IPS DF 6.9 (cell line): ENCODE data around the gene CREB3.

Experiments used
- DNase-seq: peaks from one replicate; pipeline ENCODE4 v3.0.0-alpha.2; 2013; ENCODE audit warnings: low read depth, low spot score
- H3K27ac ChIP-seq: one replicate; pipeline ENCODE4 v1.5.1; 2013; ENCODE audit warnings: low read length, control low read depth
- H3K27me3 ChIP-seq: 2 replicates; pipeline ENCODE4 v1.6.1; 2013; ENCODE audit warnings: mild to moderate bottlenecking, low read length; ENCODE audit not compliant: control insufficient read depth, insufficient read depth
- H3K36me3 ChIP-seq: 2 replicates; pipeline ENCODE4 v1.6.1; 2013; ENCODE audit warnings: low read length; ENCODE audit not compliant: control insufficient read depth, insufficient read depth
- H3K4me1 ChIP-seq: 2 replicates; pipeline ENCODE4 v1.6.1; 2013; ENCODE audit warnings: low read length; ENCODE audit not compliant: control insufficient read depth, insufficient read depth
- H3K4me3 ChIP-seq: 2 replicates; pipeline ENCODE4 v1.5.1; 2013; ENCODE audit warnings: mild to moderate bottlenecking, low read length
- H3K9me3 ChIP-seq: 2 replicates; pipeline ENCODE4 v1.6.1; 2013; ENCODE audit warnings: low read length, inconsistent platforms; ENCODE audit not compliant: control insufficient read depth, insufficient read depth
- WGBS: extraction: QIAGEN DNeasy Blood & Tissue Kit; methylation state at CpG from one replicate; pipeline ENCODE4 v1.1.7; 2013; ENCODE audit warnings: mixed read lengths, missing lambda C conversion rate; ENCODE audit not compliant: insufficient read length, insufficient coverage; 5-methylcytosine and 5-hydroxymethylcytosine counted together

CREB3 gene

GRCh38 chr9:35736201-35736633 lies 3.8 kb downstream of the CREB3 start:
- Histone ChIP-seq H3K27ac (no peak overlapping the region), H3K27me3 (no peaks in the 10 kb centered on the region), H3K9me3 (no peaks in the 10 kb centered on the region), H3K4me1 (no peaks in the 10 kb centered on the region), H3K4me3 (no peak overlapping the region), H3K36me3 (peaks cover 41% of the 10 kb centered on the region)
- DNase-seq, result no peak
- WGBS, result no CpG with 5 or more reads among the region's 5 CpGs

DNA sequence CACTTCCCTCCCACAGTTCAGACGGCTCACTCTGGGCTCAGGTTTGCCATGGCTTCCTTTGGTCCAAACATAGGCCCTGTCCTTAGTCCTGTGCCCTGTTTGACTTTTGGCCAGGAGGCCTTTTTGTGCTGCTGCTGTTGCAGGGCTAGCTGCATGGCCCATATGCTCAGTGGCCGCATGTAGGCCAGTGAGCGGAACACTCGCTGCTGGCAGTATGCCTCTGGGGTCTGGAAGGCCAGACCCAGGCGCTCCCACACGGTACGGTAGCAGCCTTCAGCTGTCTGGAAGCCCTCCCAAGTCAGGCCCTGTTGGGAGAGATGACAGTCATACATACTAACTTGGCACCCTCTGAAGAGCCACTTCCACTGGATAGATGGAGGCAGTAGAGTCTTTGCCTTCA lies 4.7 kb downstream of the CREB3 start:
- WGBS, result no CpG with 5 or more reads among the region's 7 CpGs
- no peak overlapping the region for H3K27ac ChIP-seq
- H3K27me3 ChIP-seq, result no peaks in the 10 kb centered on the region
- H3K36me3 ChIP-seq, result peaks cover 48% of the 10 kb centered on the region
- H3K4me3 ChIP-seq, result no peak overlapping the region
- no peaks in the 10 kb centered on the region for H3K9me3 ChIP-seq
- DNase-seq, result no peak
- no peaks in the 10 kb centered on the region for H3K4me1 ChIP-seq

DNA sequence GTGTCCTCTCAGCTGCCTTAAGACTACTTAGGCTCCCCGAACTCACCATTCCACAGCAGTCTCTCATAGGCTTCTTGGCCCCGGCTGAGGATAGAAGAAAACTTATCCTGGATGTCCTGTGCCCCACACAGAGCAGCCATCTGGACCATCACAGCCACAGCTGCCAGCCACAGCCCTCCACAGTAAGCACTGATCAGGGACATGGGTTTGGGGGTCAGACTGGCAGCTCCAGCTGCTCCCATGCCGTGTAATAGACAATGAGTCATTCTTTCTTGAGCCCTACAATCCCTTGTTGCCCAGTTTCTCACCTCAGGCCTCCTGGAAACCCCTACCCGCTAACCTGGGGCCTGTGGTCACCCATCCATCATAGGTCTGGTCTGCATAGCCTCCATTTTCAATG lies 5.7 kb downstream of the CREB3 start:
- no peak overlapping the region for H3K4me3 ChIP-seq
- no peak for DNase-seq
- peaks cover 52% of the 10 kb centered on the region for H3K36me3 ChIP-seq
- H3K4me1 ChIP-seq, result no peaks in the 10 kb centered on the region
- WGBS, result no CpG with 5 or more reads among the region's 4 CpGs
- no peak overlapping the region for H3K27ac ChIP-seq
- no peaks in the 10 kb centered on the region for H3K9me3 ChIP-seq
- no peaks in the 10 kb centered on the region for H3K27me3 ChIP-seq

DNA sequence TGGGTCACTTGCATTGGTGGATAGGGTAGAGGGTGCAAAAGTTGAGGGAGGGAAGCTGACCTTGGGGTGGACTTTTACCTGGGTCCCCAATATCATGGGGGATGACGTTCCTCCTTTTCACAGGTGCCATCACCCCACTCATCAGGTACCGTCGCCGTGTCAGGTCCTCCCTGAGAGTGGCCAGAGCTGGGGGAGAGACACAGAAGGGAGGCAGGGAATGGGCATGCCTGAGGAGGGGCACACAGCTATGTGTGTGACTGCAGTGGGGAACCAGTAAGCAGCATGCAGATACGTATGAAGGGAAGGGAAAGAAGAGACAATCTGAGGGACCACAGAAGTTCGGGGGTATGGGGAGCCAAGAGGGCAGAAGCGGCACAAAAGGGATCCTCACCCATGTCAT lies 6.5 kb downstream of the CREB3 start:
- Histone ChIP-seq H3K27ac (no peak overlapping the region), H3K9me3 (no peaks in the 10 kb centered on the region), H3K4me1 (no peaks in the 10 kb centered on the region), H3K36me3 (peaks cover 60% of the 10 kb centered on the region), H3K27me3 (no peaks in the 10 kb centered on the region), H3K4me3 (no peak overlapping the region)
- DNase-seq, result no peak
- no CpG with 5 or more reads among the region's 7 CpGs for WGBS

- no CpG with 5 or more reads among the region's 6 CpGs for WGBS
- no peak overlapping the region for H3K27ac ChIP-seq
- H3K27me3 ChIP-seq, result no peaks in the 10 kb centered on the region
- H3K36me3 ChIP-seq, result peaks cover 69% of the 10 kb centered on the region
- no peak for DNase-seq
- no peaks in the 10 kb centered on the region for H3K9me3 ChIP-seq
- H3K4me3 ChIP-seq, result no peak overlapping the region
- no peaks in the 10 kb centered on the region for H3K4me1 ChIP-seq
These were observed 7.8 kb downstream of the CREB3 start for GRCh38 chr9:35740243-35740642.

DNA sequence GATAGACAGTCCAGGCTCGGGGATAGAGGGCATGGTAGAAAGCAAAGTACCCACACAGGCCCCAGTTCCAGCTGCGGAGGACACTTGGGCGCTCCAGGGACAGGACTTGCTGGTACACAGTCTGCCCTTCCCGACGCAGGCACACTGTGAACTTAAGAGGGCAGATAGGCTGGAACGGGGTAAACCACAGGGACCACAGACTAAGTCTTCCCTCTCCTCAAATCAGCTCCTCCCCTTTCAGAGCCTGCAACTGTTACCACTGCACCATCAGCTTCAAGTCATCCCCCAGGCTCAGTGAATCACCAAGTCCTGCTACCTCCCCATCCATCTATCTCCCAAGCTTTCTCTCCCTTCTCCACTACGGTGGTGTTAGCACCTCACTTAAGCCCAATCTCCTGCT lies 9.3 kb downstream of the CREB3 start:
- Histone ChIP-seq H3K27me3 (no peaks in the 10 kb centered on the region), H3K27ac (no peak overlapping the region), H3K4me1 (no peaks in the 10 kb centered on the region), H3K4me3 (no peak overlapping the region), H3K36me3 (peaks cover 69% of the 10 kb centered on the region), H3K9me3 (no peaks in the 10 kb centered on the region)
- DNase-seq, result no peak
- no CpG with 5 or more reads among the region's 7 CpGs for WGBS

DNA sequence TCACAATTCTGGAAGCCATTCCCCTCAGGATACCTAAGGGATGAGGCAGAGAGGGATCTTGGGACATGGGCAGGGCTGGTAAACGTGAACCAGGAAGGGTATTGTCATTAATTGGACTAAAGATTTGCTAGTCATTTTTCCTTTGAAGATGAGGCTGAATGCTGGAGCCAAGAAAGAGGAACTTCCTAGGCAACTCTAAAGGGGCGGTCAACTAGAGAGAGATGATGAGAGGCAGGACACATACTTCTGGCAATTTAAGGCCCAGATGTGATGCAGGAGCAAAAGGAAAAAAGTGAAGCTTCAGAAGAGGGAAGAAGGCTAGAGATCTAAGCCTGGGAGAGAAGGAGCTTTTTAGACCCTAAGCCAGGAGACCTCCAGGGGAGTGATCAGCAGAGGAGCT lies 11.0 kb downstream of the CREB3 start:
- Histone ChIP-seq H3K9me3 (no peaks in the 10 kb centered on the region), H3K4me1 (no peaks in the 10 kb centered on the region), H3K36me3 (peaks cover 52% of the 10 kb centered on the region), H3K27ac (no peak overlapping the region), H3K4me3 (no peak overlapping the region), H3K27me3 (no peaks in the 10 kb centered on the region)
- WGBS, result no CpG with 5 or more reads among the region's 2 CpGs
- no peak for DNase-seq

DNA sequence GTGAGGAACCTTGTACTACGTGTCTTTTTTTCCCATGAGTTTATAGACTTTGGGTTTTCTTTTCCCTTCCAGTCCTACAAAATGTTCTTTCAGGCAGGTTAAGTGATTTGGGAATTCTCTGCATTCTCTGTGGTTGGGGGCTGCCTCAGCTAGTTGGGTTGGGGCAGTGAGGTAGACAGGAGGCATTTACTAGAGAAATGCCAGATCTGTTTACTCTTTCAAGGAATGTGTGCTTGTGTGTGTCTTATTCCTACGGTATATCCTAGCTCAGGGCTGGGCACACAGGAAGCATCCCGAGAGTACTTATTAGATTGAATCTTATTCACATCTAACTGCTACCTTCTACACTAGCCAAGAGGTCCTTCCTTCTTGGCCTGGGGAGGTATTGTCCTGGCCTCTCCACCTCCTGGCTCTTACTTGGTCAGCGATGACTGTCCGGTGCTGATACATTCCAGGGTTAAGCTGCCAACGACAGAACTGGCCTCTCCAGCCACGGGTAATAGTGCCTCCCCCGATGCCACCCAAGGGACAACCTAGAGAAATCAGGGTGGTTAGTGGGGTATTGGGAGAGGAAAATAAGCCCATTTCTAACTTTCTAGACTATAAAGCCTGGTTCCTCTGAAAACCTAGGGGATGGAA lies 11.5 kb downstream of the CREB3 start:
- Histone ChIP-seq H3K9me3 (no peaks in the 10 kb centered on the region), H3K4me3 (no peak overlapping the region), H3K27ac (no peak overlapping the region), H3K36me3 (peaks cover 47% of the 10 kb centered on the region), H3K4me1 (no peaks in the 10 kb centered on the region), H3K27me3 (no peaks in the 10 kb centered on the region)
- no peak for DNase-seq
- no CpG with 5 or more reads among the region's 8 CpGs for WGBS

DNA sequence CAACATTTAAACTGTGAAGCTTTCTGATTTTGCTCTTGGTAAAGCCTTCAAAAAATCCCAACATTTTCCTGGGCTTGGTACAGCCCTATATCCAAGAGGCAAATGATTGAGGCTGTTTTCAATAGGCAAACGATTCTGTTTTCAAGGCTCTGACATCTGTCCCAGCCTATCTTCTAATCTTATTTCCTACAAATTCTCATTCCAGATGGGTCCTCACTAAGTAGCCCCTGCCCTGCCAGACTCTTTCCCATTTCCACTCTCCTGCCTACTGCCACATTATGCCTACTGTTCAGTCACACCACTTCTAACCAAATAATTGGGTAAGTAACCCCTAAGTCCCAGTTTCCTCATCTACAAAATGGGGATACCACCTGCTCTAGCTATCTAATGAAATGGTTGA lies 13.1 kb downstream of the CREB3 start:
- Histone ChIP-seq H3K36me3 (peaks cover 32% of the 10 kb centered on the region; the same call in 1 of the 2 replicates), H3K9me3 (no peaks in the 10 kb centered on the region), H3K4me1 (no peaks in the 10 kb centered on the region; the same call in 1 of the 2 replicates), H3K27ac (no peak overlapping the region), H3K4me3 (no peak overlapping the region), H3K27me3 (no peaks in the 10 kb centered on the region)
- DNase-seq, result no peak
- WGBS, result no CpG with 5 or more reads among the region's 1 CpG

DNA sequence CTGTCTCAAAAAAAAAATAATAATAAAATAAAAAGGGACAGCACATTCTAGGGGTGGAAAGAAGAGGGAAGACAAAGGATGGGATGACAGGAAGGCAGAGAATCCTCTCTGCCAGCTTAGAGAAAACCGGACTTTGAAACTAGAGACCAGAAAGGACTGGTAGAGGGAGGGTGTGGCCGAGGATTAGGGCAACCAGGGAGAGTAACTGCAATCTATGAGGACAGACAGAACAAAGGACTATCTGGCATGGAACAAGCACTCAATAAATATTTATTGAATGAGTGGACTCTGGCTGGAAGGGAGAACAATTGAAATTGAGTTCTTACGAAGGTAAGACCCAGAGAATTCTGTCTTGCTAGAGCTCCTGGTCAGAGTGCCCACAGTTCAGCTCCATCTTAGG lies 14.1 kb downstream of the CREB3 start:
- peaks cover 27% of the 10 kb centered on the region; the same call in 1 of the 2 replicates for H3K36me3 ChIP-seq
- no peak for DNase-seq
- H3K4me3 ChIP-seq, result no peak overlapping the region
- no peaks in the 10 kb centered on the region for H3K27me3 ChIP-seq
- no peaks in the 10 kb centered on the region for H3K9me3 ChIP-seq
- WGBS, result no CpG with 5 or more reads among the region's 3 CpGs
- H3K4me1 ChIP-seq, result no peaks in the 10 kb centered on the region; the same call in 1 of the 2 replicates
- H3K27ac ChIP-seq, result no peak overlapping the region

GRCh38 chr9:35748242-35748857 lies 15.9 kb downstream of the CREB3 start:
- peak overlapping the region; percentile 94 for H3K4me3 ChIP-seq
- H3K9me3 ChIP-seq, result no peaks in the 10 kb centered on the region
- no peak overlapping the region for H3K27ac ChIP-seq
- no peak for DNase-seq
- H3K27me3 ChIP-seq, result no peaks in the 10 kb centered on the region
- peaks cover 17% of the 10 kb centered on the region for H3K36me3 ChIP-seq
- H3K4me1 ChIP-seq, result no peaks in the 10 kb centered on the region; the same call in 1 of the 2 replicates
- WGBS, result no CpG with 5 or more reads among the region's 24 CpGs
